H54 (cell line): ENCODE measurements around the gene BCAR3.

ENCODE experiments used
- DNase-seq: peaks from one replicate; pipeline ENCODE4 v3.0.0; 2011; ENCODE audit warnings: low spot score, mixed read lengths; ENCODE audit not compliant: insufficient read length
- FAIRE-seq: peaks from 3 replicates; lab custom pipeline; 2011; peaks lifted over from hg19 to GRCh38; lab: Jason Lieb, UNC
- POLR2A ChIP-seq: IDR thresholded peaks from 2 replicates; pipeline ENCODE4 v1.6.1; 2011; ENCODE audit warnings: low read depth, mild to moderate bottlenecking, low read length

BCAR3 gene

DNA sequence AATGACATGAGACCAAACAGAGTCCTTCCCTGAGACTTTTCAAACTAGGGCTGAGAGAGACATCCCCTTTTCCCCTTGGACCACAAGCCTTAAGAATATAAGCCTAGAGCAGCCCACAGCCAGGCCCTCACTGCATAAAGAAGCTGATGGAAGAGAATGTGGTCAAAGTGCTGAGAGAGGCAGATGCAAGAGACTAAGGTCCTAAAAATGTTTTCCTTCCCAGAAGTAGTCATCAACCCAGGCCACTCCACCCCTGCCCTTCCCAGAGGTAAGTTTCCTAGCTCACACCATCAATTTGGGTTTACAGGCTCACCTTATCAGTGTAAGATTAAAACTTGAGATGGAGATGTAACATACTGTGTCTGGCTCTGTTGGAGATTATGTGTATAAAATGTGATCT, 58.2 kb downstream of the BCAR3 start:
- FAIRE-seq (no peak), DNase-seq (no peak)
- no peak for TF ChIP-seq POLR2A

DNA sequence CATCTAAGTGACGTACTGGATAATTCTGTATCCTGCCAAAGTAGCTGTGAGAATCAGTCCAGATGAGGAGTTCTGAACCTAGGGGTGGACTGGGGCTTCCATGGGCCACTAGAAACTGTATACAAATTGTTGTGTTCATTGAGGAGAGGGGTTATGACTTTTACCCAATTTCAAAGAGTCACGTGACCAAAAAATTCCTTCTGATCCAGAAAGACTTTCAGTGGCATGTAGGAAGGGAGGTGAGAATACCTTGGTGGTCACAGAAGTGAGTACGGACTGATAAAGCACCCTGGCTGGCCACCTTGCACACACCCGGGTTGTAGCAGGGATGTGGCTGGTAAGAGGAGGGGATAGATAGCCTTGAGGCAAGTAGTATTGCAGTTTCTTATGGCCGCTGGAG, 60.4 kb downstream of the BCAR3 start:
- no peak for FAIRE-seq
- no peak for TF ChIP-seq POLR2A
- DNase-seq, result no peak

DNA sequence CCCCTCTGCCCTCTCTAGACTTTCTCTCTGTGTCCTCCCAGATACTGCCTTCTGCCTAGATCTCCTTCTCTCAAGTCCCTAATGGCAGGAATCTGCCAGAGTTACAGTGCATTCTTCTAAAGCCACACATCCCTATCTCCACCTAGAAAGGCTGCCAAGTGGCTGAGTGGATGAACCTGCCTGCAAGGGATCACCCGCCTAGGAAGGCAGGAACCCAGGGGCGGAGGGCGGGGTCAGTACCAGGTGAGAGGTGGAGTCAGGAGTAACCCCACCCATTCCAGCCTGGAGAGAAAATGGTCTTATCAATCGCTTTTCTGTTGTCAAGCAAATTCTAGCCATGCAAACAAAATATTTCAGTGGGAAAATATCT, 60.8 kb downstream of the BCAR3 start:
- TF ChIP-seq POLR2A, result no peak
- DNase-seq, result no peak
- no peak for FAIRE-seq

DNA sequence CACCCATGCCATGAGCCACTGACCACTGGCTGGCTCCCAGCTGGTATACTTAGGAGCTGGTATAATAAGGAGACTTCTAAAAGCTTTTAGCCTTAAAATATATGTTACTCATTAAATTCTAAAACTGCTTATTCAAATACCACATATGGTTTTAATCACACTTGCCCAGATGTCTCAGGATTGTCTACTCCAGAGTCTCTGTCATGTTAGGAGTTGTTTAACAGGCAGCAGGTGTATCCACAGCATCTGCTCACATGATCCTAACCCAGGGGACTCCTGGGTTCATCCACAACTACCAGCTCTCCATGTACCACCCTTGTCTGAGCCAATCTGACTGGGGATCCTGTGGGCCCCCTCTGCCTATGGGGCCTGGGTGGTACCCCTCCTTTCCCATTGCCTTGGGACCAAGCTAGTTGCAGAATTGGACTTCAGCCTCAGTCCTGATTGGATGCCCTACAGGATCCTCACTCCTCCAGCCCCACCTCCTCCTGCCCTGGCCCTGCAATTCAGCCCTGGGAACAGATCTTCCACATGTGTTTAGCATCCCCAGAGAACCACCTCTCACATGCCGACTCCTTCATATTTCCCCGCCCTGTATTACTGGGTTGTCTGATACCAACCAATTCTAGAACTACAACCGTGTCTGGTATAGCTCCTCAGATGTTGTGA, 61.3 kb downstream of the BCAR3 start:
- no peak for DNase-seq
- no peak for TF ChIP-seq POLR2A
- FAIRE-seq, result no peak

DNA sequence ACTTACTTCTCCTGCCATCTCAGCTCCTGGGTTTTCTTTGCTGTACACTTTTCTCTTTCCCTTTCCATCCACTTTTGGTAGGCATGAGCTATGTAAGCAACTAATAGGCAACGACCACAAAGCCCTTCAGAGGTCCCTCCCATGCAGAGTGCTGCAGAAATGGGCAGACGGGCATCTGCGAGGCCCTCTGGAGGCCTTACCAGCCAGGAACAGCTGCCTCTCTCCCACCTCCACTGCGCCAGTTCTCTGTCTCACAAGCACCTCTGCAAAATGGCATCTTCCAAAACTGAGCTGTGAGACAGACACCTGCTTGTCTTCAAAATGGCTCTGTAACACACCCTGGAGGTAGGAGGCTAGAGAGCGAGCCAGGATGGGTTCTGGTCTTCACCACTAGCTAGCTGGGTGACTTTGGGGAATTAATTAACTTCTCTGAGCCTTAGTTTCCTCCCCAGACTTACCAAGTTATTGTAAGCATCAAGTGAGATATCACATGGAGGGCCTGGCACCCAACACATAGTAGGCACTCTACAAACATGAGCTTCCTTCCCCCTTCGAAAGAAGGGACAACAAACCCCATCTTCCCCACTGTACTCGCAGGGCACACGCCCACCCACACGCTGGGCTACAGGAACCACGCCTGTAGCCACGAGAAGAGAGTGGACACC, 62.0 kb downstream of the BCAR3 start:
- TF ChIP-seq POLR2A, result no peak
- FAIRE-seq (no peak), DNase-seq (no peak)

DNA sequence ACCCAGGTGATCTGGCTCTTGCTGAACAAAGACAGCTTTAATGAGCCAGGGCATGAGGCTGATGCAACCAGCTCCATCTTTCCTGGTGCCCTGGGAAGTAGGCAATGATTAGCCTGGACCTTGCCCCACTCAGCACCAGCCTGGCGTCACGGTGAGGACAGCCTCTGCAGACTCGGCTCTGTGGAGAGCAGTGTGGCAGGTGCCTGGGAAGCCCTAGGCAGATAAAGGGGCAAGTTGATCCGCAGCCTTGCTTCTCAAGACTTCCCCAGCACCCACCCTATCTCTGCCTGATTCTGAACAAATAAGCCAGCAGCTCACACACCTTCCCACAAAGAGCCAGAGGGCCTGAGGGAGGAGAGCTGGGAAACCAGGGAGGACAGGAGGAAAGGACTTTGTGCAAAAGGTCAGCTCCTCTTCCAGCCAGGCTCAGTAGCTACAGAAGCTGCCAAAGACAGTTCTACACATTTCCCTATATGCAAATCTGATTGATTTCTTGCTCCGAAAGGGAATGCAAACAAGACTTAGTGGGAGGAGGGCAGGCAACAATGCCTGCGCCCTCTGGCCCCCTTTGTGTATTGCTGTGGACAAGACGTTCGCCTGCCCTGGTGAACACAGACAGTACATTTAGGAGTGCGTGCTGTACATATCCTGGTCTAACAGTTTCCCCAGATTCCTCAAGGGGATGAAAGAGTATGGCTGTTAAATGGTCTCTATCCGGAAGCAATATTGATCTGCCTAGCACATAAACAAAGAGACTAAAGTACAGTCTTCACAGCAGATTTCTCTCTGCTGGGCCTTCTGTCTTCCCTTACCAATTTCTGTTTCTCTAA, 63.8 kb downstream of the BCAR3 start:
- FAIRE-seq, result no peak
- no peak for DNase-seq
- no peak for TF ChIP-seq POLR2A

DNA sequence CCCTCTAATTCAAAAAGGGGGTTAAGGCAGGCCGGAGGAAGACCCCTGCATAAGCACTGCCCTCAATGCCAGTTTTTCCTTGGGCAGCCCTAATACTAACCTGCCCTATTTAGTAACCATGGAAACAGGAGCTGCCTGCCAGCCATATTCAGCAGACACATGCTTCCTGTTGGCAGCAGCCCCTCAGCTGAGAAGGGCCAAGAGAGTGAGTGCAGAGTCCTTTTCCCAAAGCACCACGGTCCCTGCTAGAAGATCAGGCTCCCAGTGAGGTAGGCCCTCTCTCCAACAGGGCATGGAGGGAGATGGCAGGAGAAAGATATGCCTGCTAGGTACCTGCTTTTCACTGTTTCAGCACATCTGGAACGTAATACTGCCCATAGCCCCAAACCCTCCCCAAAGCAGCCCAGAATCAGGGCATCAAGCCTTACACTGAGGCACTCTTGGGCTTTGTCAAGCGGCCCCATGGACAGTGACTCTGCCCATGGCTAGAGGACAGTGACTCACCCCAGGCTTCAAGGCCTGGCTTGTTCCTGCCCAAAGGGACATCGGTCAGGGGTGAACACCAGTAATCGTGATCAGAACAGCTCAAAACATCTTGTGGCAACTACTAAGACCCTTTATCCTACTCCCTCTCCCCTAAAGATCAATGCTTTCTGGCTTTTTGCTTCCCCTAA, 64.5 kb downstream of the BCAR3 start:
- no peak for DNase-seq
- no peak for FAIRE-seq
- TF ChIP-seq POLR2A, result no peak

DNA sequence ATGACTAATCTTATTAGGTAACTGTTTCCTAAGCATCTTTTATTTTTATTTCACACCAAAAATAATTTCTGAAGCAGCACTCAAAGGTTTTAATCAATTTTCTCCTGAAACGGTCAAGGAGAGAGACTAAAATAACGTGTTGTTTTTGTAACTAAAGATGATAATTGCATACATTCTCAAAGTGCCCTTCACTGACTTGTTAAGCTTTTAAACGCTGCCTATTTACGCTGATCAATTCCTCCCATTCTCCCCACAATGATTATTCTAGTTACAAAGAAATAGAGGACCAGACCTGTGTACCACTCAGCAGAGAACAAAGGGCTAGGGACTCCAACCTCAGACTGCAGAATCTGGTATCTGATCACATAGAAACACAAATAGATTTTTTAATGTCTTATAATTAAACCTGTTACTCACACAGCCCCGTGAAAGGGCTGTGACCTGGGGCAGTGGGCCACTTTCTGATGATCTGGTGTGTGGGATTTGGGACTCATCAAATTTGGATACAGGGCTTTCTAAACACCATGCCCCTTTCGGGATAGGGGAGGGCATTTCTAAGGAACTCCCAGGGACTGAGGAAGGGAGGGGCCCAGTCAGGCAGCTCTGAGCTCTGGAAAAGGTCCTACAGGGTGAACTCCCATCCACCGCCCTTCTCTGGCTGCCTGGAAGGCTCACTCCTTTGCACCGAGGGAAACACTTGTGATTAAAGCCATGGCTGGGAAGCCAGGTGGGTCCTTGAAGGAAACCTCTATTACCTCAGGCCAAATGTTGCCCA, 65.2 kb downstream of the BCAR3 start:
- no peak for TF ChIP-seq POLR2A
- FAIRE-seq (no peak), DNase-seq (no peak)

DNA sequence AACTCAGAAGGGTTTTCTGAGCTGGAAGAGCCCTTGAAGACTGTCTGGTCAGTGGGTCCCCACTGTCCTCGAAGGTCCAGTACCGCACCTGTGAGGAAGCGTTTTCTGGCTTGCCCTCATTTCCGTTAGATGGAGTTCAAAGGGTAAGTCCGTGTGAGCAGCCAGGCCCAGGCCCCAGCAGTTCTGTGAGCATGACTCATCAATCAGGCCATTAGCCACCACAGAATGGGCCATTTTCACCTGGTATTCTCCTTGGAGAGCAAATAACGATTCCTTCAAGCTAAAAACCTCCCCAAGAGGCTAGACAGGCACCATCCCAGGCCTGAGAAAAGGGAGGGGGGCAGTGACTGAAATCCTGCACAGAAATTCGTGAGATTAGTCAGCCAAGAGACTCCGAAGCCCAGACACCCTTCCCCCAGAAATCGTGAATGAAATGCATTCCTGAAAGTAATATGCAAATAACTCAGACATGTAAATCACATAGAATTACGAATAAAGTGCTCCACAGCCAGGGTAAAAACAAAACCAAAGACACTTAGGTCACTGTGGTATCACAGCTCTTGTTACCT, 66.0 kb downstream of the BCAR3 start:
- FAIRE-seq, result no peak
- no peak for DNase-seq
- no peak for TF ChIP-seq POLR2A

DNA sequence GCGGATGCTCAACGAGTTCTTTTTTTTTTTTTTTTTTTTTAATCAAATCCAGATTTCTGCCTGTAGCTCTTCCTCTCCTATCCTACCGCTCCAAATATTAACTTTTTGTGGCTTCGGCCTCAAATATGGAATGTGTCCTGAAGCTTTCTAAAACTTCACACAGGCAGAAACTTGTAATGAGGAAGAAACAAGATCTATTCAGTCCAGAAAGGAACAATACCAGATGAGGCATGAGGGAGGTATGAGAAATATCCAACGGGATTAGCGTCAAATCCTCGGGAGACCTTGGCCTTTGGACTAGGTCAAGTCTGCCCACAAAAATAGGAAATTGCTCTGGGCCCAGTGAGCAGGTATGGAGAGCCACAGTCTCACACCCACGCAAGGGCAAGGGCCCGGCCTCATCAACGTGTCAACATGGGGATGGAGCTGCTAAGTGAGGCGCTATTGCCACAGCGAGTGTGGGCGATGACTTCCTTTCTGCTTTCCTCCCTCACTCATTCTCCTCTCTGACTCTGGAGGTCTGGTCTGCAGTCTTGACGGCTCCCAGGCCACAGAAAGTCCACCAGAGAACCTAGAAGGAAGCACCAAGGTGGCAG, 66.6 kb downstream of the BCAR3 start:
- FAIRE-seq, result no peak
- no peak for DNase-seq
- TF ChIP-seq POLR2A, result no peak

DNA sequence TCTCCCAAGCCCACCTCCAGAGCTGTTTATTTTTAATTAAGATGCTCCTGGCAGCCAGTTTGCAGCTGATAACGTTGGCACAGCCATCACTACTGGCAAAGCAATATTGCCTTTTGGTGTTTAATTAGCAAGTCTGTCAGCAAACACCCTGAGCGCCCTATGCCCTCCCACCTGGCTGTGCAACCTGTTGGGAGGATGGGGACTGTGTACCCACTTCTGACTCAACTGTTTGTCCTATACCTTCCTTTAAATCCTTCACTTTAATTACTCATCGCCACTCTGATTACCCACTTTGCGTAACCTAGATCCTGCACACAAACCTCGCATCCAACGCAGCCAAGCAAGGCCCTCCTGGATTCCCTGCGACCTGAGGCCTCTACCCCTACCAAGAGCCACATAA, 67.1 kb downstream of the BCAR3 start:
- TF ChIP-seq POLR2A, result no peak
- FAIRE-seq (no peak), DNase-seq (no peak)

DNA sequence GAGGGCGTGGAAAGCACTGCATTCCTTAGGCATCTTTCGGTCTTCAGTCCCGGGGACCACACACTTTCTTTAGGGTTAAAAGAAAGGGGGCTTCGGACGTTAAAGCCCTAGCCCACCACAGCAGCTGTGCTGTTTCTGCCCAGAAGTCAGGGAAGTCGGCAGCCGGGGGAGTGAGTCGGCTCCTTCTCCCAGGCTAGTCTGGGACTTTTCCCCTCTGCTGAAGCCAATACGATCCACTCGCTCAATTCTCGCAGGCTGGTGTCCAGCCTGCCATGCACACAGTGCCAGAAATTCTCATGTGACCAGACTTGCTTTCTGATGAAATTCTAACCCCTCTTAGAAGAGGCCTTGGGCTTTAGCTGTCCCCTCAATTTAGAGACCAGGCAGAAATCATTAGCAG, 67.7 kb downstream of the BCAR3 start:
- no peak for TF ChIP-seq POLR2A
- DNase-seq (no peak), FAIRE-seq (no peak)
